HCT116 (cell line): ENCODE measurements around the gene CADPS. TPM values are rescaled to one million over a fixed set of nuclear protein-coding genes. Genes with fewer than 3 reads are reported as not detected.

Source experiments
- ATAC-seq: fragments of 200-7000 bp; cut with Tn5 transposase; 2 replicates; pipeline ENCODE4 v1.9.1; 2020; ENCODE audit warnings: mild to moderate bottlenecking, moderate library complexity
- BruUV-seq: library from RNA; stranded (reverse); fragments of 400-500 nt; replicated peaks from 2 replicates; lab custom pipeline; 2021; lab: Mats Ljungman, UMichigan
- CTCF ChIA-PET: fragments of 300-600 bp; sonication (Branson Sonifier 250); formaldehyde crosslinking; loops from one replicate; lab custom pipeline; 2021; ENCODE audit warnings: antibody characterized with exemption; lab: Charles Lee
- POLR2A ChIA-PET: fragments of 300-600, 350-600 bp; sonication (Branson Sonifier 250); formaldehyde crosslinking; loops from one replicate; lab custom pipeline; 2021; ENCODE audit warnings: antibody characterized with exemption; lab: Charles Lee
- RAD21 ChIA-PET, 2 experiments: fragments of 300-600 bp; sonication (Branson Sonifier 250); formaldehyde crosslinking; loops; one replicate each; lab custom pipeline; 2023; ENCODE audit warnings: low total read pairs in 2 of 2; ENCODE audit not compliant: uncharacterized antibody in 2 of 2, unreplicated experiment in 2 of 2, low non-redundant PET in 1 of 2; lab: Charles Lee
- DNase-seq: peaks from one replicate; pipeline ENCODE4 v3.0.0-alpha.2; 2010; ENCODE audit warnings: low read depth, low spot score
- H2AFZ ChIP-seq: fragments of 200-600 bp; shearing (Covaris generic), sonication (generic); 2 replicates; pipeline ENCODE4 v1.6.1; 2017; ENCODE audit warnings: low read depth, mixed run types, mixed read lengths, antibody characterized with exemption, low read length; ENCODE audit not compliant: poor library complexity, severe bottlenecking
- H3K27ac ChIP-seq: 2 replicates; pipeline ENCODE4 v1.5.1; 2012; ENCODE audit warnings: low read depth, low read length
- H3K27me3 ChIP-seq: fragments of 200-600 bp; sonication (generic); 2 replicates; pipeline ENCODE4 v1.6.1; 2016; ENCODE audit warnings: mixed run types, low read length, mixed read lengths; ENCODE audit not compliant: insufficient read depth
- H3K36me3 ChIP-seq, 2 experiments: fragments of 200-500 bp in 1 of 2; fragments of 200-600 bp in 1 of 2; sonication (Bioruptor generic) in 1 of 2; sonication (generic) in 1 of 2; 2 replicates each; pipeline versions ENCODE4 v1.5.1 to v1.6.1; 2014 to 2016; ENCODE audit warnings: low read length in 2 of 2, inconsistent platforms in 1 of 2, mixed read lengths in 1 of 2, mixed run types in 1 of 2; ENCODE audit not compliant: insufficient read depth in 2 of 2, control insufficient read depth in 1 of 2
- H3K4me1 ChIP-seq, 2 experiments: fragments of 200-600 bp in 1 of 2; sonication (generic) in 1 of 2; 2 replicates each; pipeline versions ENCODE4 v1.5.1 to v1.6.1; 2012 to 2017; ENCODE audit warnings: low read length in 2 of 2, inconsistent platforms in 1 of 2, mild to moderate bottlenecking in 1 of 2, mixed read lengths in 1 of 2, mixed run types in 1 of 2, moderate library complexity in 1 of 2; ENCODE audit not compliant: insufficient read depth in 2 of 2, control insufficient read depth in 1 of 2
- H3K4me2 ChIP-seq: fragments of 200-600 bp; sonication (generic); 2 replicates; pipeline ENCODE4 v1.6.1; 2017; ENCODE audit warnings: mixed run types, low read length, mixed read lengths
- H3K4me3 ChIP-seq, 2 experiments: fragments of 200-600 bp in 1 of 2; sonication (generic) in 1 of 2; replicated peaks in 1 of 2; 2 replicates each; pipeline ENCODE4 v1.5.1; 2011 to 2016; ENCODE audit warnings: low read length in 2 of 2, control low read depth in 1 of 2, low read depth in 1 of 2, mild to moderate bottlenecking in 1 of 2, mixed read lengths in 1 of 2, mixed run types in 1 of 2
- H3K79me2 ChIP-seq: fragments of 200-600 bp; sonication (generic); 2 replicates; pipeline ENCODE4 v1.6.1; 2017; ENCODE audit warnings: mild to moderate bottlenecking, mixed run types, low read length, moderate library complexity, mixed read lengths; ENCODE audit not compliant: insufficient read depth
- H3K9ac ChIP-seq: fragments of 200-600 bp; sonication (generic); 2 replicates; pipeline ENCODE4 v1.6.1; 2016; ENCODE audit warnings: low read length, mixed read lengths
- H3K9me2 ChIP-seq: fragments of 200-600 bp; sonication (generic), shearing (Covaris generic); 2 replicates; pipeline ENCODE4 v1.6.1; 2017; ENCODE audit warnings: mixed run types, mild to moderate bottlenecking, moderate library complexity; ENCODE audit not compliant: insufficient read depth
- H3K9me3 ChIP-seq, 2 experiments: fragments of 200-500 bp in 1 of 2; fragments of 200-600 bp in 1 of 2; sonication (Bioruptor generic) in 1 of 2; sonication (generic) in 1 of 2; 2 replicates each; pipeline ENCODE4 v1.6.1; 2014 to 2017; ENCODE audit warnings: low read length in 2 of 2, mixed read lengths in 2 of 2, inconsistent platforms in 1 of 2, low read depth in 1 of 2, mild to moderate bottlenecking in 1 of 2, mixed run types in 1 of 2, moderate library complexity in 1 of 2; ENCODE audit not compliant: control insufficient read depth in 1 of 2, insufficient read depth in 1 of 2
- H4K20me1 ChIP-seq: fragments of 200-600 bp; sonication (generic), shearing (Covaris generic); 2 replicates; pipeline ENCODE4 v1.6.1; 2017; ENCODE audit warnings: mixed run types, mild to moderate bottlenecking, moderate library complexity; ENCODE audit not compliant: insufficient read depth
- ATF3 ChIP-seq: IDR thresholded peaks from 2 replicates; pipeline ENCODE4 v1.6.1; 2012
- CTCF ChIP-seq, 3 experiments: fragments of 200-600 bp in 1 of 3; sonication (generic) in 1 of 3; IDR thresholded peaks in 2 of 3; conservative IDR thresholded peaks in 1 of 3; 2 replicates each; pipeline ENCODE4 v1.5.1; 2012 to 2017; ENCODE audit warnings: low read depth in 2 of 3, low read length in 2 of 3, antibody characterized with exemption in 1 of 3, borderline replicate concordance in 1 of 3, control low read depth in 1 of 3, mild to moderate bottlenecking in 1 of 3, mixed read lengths in 1 of 3, mixed run types in 1 of 3, moderate library complexity in 1 of 3; ENCODE audit not compliant: insufficient read depth in 1 of 3
- EGR1 ChIP-seq: IDR thresholded peaks from 2 replicates; pipeline ENCODE4 v1.6.1; 2012; ENCODE audit warnings: low read depth
- EZH2 ChIP-seq: fragments of 200-600 bp; sonication (generic); IDR thresholded peaks from 2 replicates; pipeline ENCODE4 v1.6.1; 2017; ENCODE audit warnings: antibody characterized with exemption, mixed run types
- EZH2phosphoT487 ChIP-seq: fragments of 200-600 bp; IDR thresholded peaks from 2 replicates; pipeline ENCODE4 v1.6.1; 2018; ENCODE audit warnings: antibody characterized with exemption, borderline replicate concordance
- MAX ChIP-seq: IDR thresholded peaks from 2 replicates; pipeline ENCODE4 v1.6.1; 2012
- REST ChIP-seq: IDR thresholded peaks from 2 replicates; pipeline ENCODE4 v1.6.1; 2012; ENCODE audit warnings: low read depth
- SRF ChIP-seq: IDR thresholded peaks from 2 replicates; pipeline ENCODE4 v1.6.1; 2012; ENCODE audit warnings: low read depth
- ZBTB33 ChIP-seq: IDR thresholded peaks from 2 replicates; pipeline ENCODE4 v1.6.1; 2011; ENCODE audit warnings: mild to moderate bottlenecking, low read length, moderate library complexity; ENCODE audit not compliant: insufficient replicate concordance; ENCODE audit errors: extremely low read depth
- ZFX ChIP-seq: fragments of 450-650 bp; IDR thresholded peaks from 2 replicates; pipeline ENCODE4 v1.6.1; 2017
- intact Hi-C: fragments of 100-400 bp; cut with micrococcal nuclease; formaldehyde crosslinking; loops from 2 replicates; pipeline ENCODE4 v1.10.0; 2022
- total RNA-seq: library from RNA; stranded (reverse); gene quantifications from one replicate; pipeline ENCODE4 v1.2.1, GENCODE V29; 2021; ENCODE audit not compliant: unreplicated experiment

Gene CADPS
- total RNA-seq, 1 experiment from 2014 or later, result not detected

GRCh38 chr3:62373215-62373614 lies 502.0 kb downstream of the CADPS start, which contains the start of gene FEZF2:
Gene FEZF2 (minus strand): TSS chr3:62373550. CDS start chr3:62372868, 682 bp downstream.
- Histone ChIP-seq H3K9me2 (no peaks in the 10 kb centered on the region), H3K27me3 (peaks cover 19% of the 10 kb centered on the region; the same call in 1 of the 2 replicates), H3K79me2 (no peaks in the 10 kb centered on the region), H3K4me3 (no peak within 1 kb of the TSS), H3K9ac (no peak within 1 kb of the TSS), H3K27ac (no peak within 1 kb of the TSS), H3K4me1 (no peaks in the 10 kb centered on the region), H3K4me2 (no peak within 1 kb of the TSS), H3K36me3 (no peaks in the 10 kb centered on the region), H3K9me3 (no peaks in the 10 kb centered on the region), H2AFZ (no peak within 1 kb of the TSS), H4K20me1 (no peaks in the 10 kb centered on the region)
- ChIA-PET CTCF (no interaction called here), POLR2A (no interaction called here), RAD21 (no interaction called here)
- ATAC-seq (no peak), DNase-seq (no peak)
- intact Hi-C loops, result no loop called here
- BruUV-seq, result no TSS peak
- TF ChIP-seq EGR1 (no peak), MAX (no peak), SRF (no peak), REST (no peak), EZH2 (no peak), ZFX (no peak), ZBTB33 (no peak), CTCF (IDR thresholded peaks at IDR 0.05 in 2 of 3, conservative IDR thresholded peaks at IDR 0.05 in 1 of 3; ENCODE audit: borderline replicate concordance in 1 of 3, insufficient read depth in 1 of 3, low read depth in 2 of 3, low read length in 2 of 3) (no peak), ATF3 (no peak), EZH2phosphoT487 (no peak)
